Activated naive CD4-positive, alpha-beta T cell treated with anti-CD3 and anti-CD28 coated beads for 36 hours (primary cell): ENCODE measurements around the gene HBM. TPM values are rescaled to one million over a fixed set of nuclear protein-coding genes. Genes with fewer than 3 reads are reported as not detected.
"Not testable (repeated sequence)": the region's sequence is repeated elsewhere in the genome, so short reads cannot be mapped to it uniquely, and the experiment has no call there.

ENCODE experiments used
- CTCF ChIA-PET: fragments of 350-600 bp; sonication (Branson Sonifier 250); formaldehyde crosslinking; loops from one replicate; lab custom pipeline; 2021; ENCODE audit warnings: antibody characterized with exemption; lab: Charles Lee
- DNase-seq: peaks from one replicate; pipeline ENCODE4 v3.0.0-alpha.2; 2020
- H3K27ac Mint-ChIP-seq: one replicate; pipeline ENCODE4 v1.8.0; 2021; ENCODE audit warnings: mild to moderate bottlenecking, mixed read lengths
- H3K27me3 Mint-ChIP-seq: one replicate; pipeline ENCODE4 v1.8.0; 2021; ENCODE audit warnings: low read depth, mixed read lengths
- H3K36me3 Mint-ChIP-seq: one replicate; pipeline ENCODE4 v1.8.0; 2021; ENCODE audit warnings: low read depth, mixed read lengths
- H3K4me1 Mint-ChIP-seq: one replicate; pipeline ENCODE4 v1.8.0; 2021; ENCODE audit warnings: low read depth, mixed read lengths
- H3K4me3 Mint-ChIP-seq: one replicate; pipeline ENCODE4 v1.8.0; 2021; ENCODE audit warnings: mild to moderate bottlenecking, moderate library complexity, mixed read lengths
- H3K9me3 Mint-ChIP-seq: one replicate; pipeline ENCODE4 v1.8.0; 2021; ENCODE audit warnings: mixed read lengths
- intact Hi-C: fragments of 100-400 bp; cut with micrococcal nuclease; formaldehyde crosslinking; loops from one replicate; pipeline ENCODE4 v1.15.1; 2023
- total RNA-seq, 2 experiments: library from RNA; stranded (reverse); gene quantifications; one replicate each; pipeline ENCODE4 v1.2.3, GENCODE V29; 2021

Gene HBM
- total RNA-seq, 2 experiments from 2014 or later: not detected

GRCh38 chr16:175011-175949 lies 9.5 kb downstream of the HBM start:
- no peaks in the 10 kb centered on the region for H3K36me3 Mint-ChIP-seq
- DNase-seq: no peak
- intact Hi-C loops: no loop called here
- CTCF ChIA-PET: no interaction called here
- peaks cover 19% of the 10 kb centered on the region for H3K4me1 Mint-ChIP-seq
- no peak overlapping the region for H3K4me3 Mint-ChIP-seq
- H3K27me3 Mint-ChIP-seq: peaks cover 60% of the 10 kb centered on the region
- H3K27ac Mint-ChIP-seq: no peak overlapping the region
- no peaks in the 10 kb centered on the region for H3K9me3 Mint-ChIP-seq

- Mint-ChIP-seq H3K27me3 (peaks cover 55% of the 10 kb centered on the region), H3K4me1 (peaks cover 16% of the 10 kb centered on the region)
- H3K4me3 Mint-ChIP-seq, intact Hi-C loops, H3K36me3 Mint-ChIP-seq, H3K9me3 Mint-ChIP-seq, DNase-seq, CTCF ChIA-PET, H3K27ac Mint-ChIP-seq: not testable (repeated sequence)
These were observed 10.2 kb downstream of the HBM start for GRCh38 chr16:176006-176405.

DNA sequence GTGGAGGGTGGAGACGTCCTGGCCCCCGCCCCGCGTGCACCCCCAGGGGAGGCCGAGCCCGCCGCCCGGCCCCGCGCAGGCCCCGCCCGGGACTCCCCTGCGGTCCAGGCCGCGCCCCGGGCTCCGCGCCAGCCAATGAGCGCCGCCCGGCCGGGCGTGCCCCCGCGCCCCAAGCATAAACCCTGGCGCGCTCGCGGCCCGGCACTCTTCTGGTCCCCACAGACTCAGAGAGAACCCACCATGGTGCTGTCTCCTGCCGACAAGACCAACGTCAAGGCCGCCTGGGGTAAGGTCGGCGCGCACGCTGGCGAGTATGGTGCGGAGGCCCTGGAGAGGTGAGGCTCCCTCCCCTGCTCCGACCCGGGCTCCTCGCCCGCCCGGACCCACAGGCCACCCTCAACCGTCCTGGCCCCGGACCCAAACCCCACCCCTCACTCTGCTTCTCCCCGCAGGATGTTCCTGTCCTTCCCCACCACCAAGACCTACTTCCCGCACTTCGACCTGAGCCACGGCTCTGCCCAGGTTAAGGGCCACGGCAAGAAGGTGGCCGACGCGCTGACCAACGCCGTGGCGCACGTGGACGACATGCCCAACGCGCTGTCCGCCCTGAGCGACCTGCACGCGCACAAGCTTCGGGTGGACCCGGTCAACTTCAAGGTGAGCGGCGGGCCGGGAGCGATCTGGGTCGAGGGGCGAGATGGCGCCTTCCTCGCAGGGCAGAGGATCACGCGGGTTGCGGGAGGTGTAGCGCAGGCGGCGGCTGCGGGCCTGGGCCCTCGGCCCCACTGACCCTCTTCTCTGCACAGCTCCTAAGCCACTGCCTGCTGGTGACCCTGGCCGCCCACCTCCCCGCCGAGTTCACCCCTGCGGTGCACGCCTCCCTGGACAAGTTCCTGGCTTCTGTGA lies 11.0 kb downstream of the HBM start, which contains the start of gene HBA1:
Gene HBA1, plus strand, starts transcription at position 204 of the 906 bp plus-strand sequence. Its CDS starts 37 bp downstream, at position 241.
- CTCF ChIA-PET: not testable (repeated sequence)
- peaks cover 15% of the 10 kb centered on the region for H3K4me1 Mint-ChIP-seq

DNA sequence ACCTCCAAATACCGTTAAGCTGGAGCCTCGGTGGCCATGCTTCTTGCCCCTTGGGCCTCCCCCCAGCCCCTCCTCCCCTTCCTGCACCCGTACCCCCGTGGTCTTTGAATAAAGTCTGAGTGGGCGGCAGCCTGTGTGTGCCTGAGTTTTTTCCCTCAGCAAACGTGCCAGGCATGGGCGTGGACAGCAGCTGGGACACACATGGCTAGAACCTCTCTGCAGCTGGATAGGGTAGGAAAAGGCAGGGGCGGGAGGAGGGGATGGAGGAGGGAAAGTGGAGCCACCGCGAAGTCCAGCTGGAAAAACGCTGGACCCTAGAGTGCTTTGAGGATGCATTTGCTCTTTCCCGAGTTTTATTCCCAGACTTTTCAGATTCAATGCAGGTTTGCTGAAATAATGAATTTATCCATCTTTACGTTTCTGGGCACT lies 11.6 kb downstream of the HBM start:
- intact Hi-C loops: no loop called here
- Mint-ChIP-seq H3K4me3 (no peak overlapping the region), H3K27ac (no peak overlapping the region), H3K4me1 (peaks cover 14% of the 10 kb centered on the region), H3K27me3 (peaks cover 47% of the 10 kb centered on the region), H3K9me3 (no peaks in the 10 kb centered on the region), H3K36me3 (no peaks in the 10 kb centered on the region)
- DNase-seq: no peak
- CTCF ChIA-PET: no interaction called here

More for the DNA sequence above, 11.0 kb downstream of the HBM start, which contains the start of gene HBA1:
- H3K36me3 Mint-ChIP-seq, intact Hi-C loops, DNase-seq, H3K27ac Mint-ChIP-seq, H3K4me3 Mint-ChIP-seq, H3K9me3 Mint-ChIP-seq: not testable (repeated sequence)
- peaks cover 49% of the 10 kb centered on the region for H3K27me3 Mint-ChIP-seq

- no peak for DNase-seq
- Mint-ChIP-seq H3K4me3 (no peak overlapping the region), H3K9me3 (no peaks in the 10 kb centered on the region), H3K4me1 (peaks cover 14% of the 10 kb centered on the region), H3K27me3 (peaks cover 47% of the 10 kb centered on the region), H3K36me3 (no peaks in the 10 kb centered on the region), H3K27ac (no peak overlapping the region)
- intact Hi-C loops: no loop called here
- CTCF ChIA-PET: interaction anchor here (0.6 kb wide), 1 partner anchor 68 kb away, joined by 3 read pairs; no protein-coding TSS in a partner anchor
These were observed 12.3 kb downstream of the HBM start for GRCh38 chr16:177981-178667.

DNA sequence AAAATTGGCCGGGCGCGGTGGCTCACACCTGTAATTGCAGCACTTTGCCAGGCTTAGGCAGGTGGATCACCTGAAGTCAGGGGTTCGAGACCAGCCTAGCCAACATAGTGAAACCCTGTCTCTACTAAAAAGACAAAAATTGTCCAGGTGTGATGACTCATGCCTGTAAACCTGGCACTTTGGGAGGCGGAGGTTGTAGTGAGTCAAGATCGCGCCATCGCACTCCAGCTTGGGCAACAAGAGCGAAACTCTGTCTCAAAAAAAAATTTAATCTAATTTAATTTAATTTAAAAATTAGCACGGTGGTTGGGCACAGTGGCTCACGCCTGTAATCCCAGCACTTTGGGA lies 12.9 kb downstream of the HBM start:
- Mint-ChIP-seq H3K9me3 (no peaks in the 10 kb centered on the region), H3K4me1 (peaks cover 11% of the 10 kb centered on the region), H3K36me3 (no peaks in the 10 kb centered on the region), H3K4me3 (no peak overlapping the region), H3K27me3 (peaks cover 43% of the 10 kb centered on the region), H3K27ac (no peak overlapping the region)
- no peak for DNase-seq
- CTCF ChIA-PET: interaction anchor here (0.6 kb wide), 1 partner anchor 69 kb away, joined by 3 read pairs; no protein-coding TSS in a partner anchor
- intact Hi-C loops: no loop called here

DNA sequence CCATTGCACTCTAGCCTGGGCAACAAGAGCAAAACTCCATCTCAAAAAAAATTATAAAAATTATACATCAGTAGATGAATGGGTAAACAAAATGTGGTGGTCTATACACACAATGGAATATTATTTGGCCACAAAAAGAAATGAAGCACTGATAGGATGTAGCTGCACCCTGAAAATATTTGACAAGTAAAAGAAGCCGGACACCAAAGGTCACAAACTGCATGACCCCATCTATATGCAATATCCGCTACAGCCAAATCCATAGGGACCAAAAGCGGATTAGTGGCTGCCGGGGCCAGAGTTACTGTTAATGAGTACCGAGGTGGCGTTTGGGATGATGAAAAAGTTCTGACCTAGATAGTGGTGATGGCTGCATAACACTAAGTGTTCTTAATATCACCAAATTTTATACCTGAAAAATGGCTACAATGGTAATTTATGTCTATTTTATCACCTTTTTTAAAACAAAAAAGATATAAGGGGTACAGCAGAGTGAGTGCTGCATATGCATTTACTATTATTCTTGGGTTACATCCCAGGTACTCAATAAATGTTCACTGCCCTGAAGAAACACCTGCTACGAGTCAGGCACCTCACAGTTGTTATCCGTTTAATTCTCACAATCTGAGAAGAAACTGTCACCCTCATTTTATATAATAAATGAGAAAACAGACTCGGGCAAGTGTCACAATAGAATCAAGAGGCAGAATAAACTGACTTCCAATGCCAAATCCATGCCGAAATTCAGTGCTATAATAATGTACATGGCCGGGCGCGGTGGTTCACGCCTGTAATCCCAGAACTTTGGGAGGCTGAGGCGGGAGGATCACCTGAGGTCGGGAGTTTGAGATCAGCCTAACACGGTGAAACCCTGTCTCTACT lies 13.7 kb downstream of the HBM start:
- Mint-ChIP-seq H3K4me1 (peaks cover 9% of the 10 kb centered on the region), H3K27ac (no peak overlapping the region), H3K36me3 (no peaks in the 10 kb centered on the region), H3K27me3 (peaks cover 37% of the 10 kb centered on the region), H3K4me3 (no peak overlapping the region), H3K9me3 (no peaks in the 10 kb centered on the region)
- no peak for DNase-seq
- CTCF ChIA-PET: interaction anchor here (0.6 to 1.0 kb wide), 3 partner anchors 18 to 562 kb away, joined by 3 to 4 read pairs (median 3); no protein-coding TSS in a partner anchor
- intact Hi-C loops: no loop called here

DNA sequence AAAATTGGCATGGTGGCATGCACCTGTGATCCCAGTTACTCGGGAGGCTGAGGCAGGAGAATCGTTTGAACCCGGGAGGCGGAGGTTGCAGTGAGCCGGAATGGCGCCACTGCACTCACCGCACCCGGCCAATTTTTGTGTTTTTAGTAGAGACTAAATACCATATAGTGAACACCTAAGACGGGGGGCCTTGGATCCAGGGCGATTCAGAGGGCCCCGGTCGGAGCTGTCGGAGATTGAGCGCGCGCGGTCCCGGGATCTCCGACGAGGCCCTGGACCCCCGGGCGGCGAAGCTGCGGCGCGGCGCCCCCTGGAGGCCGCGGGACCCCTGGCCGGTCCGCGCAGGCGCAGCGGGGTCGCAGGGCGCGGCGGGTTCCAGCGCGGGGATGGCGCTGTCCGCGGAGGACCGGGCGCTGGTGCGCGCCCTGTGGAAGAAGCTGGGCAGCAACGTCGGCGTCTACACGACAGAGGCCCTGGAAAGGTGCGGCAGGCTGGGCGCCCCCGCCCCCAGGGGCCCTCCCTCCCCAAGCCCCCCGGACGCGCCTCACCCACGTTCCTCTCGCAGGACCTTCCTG lies 14.4 kb downstream of the HBM start, which contains the start of gene HBQ1:
Gene HBQ1, plus strand, starts transcription at position 359 of the 575 bp plus-strand sequence. Its CDS starts 28 bp downstream, at position 387.
- intact Hi-C loops: no loop called here
- Mint-ChIP-seq H3K27me3 (peaks cover 30% of the 10 kb centered on the region), H3K36me3 (peaks cover 2% of the 10 kb centered on the region), H3K9me3 (no peaks in the 10 kb centered on the region), H3K4me3 (peak within 1 kb of the TSS; percentile 49), H3K4me1 (peaks cover 5% of the 10 kb centered on the region), H3K27ac (no peak within 1 kb of the TSS)
- DNase-seq: no peak
- CTCF ChIA-PET: interaction anchor here (0.6 to 2.8 kb wide), 5 partner anchors 19 to 561 kb away, joined by 3 to 15 read pairs (median 4); no protein-coding TSS in a partner anchor

GRCh38 chr16:180681-181564 lies 15.1 kb downstream of the HBM start:
- H3K4me3 Mint-ChIP-seq: peak overlapping the region; percentile 49
- CTCF ChIA-PET: interaction anchor here (0.7 to 2.8 kb wide), 16 partner anchors 10 to 156 kb away, joined by 3 to 20 read pairs (median 3); no protein-coding TSS in a partner anchor
- intact Hi-C loops: loop anchor here (1.0 kb wide), 4 partner anchors 64 to 181 kb away; no protein-coding TSS in a partner anchor

GRCh38 chr16:181565-182021 lies 15.8 kb downstream of the HBM start:
- CTCF ChIA-PET: interaction anchor here (0.7 to 2.8 kb wide), 16 partner anchors 9 to 180 kb away, joined by 3 to 20 read pairs (median 4); no protein-coding TSS in a partner anchor
- Mint-ChIP-seq H3K36me3 (peaks cover 7% of the 10 kb centered on the region), H3K4me1 (no peaks in the 10 kb centered on the region), H3K27me3 (peaks cover 25% of the 10 kb centered on the region), H3K4me3 (no peak overlapping the region), H3K9me3 (no peaks in the 10 kb centered on the region), H3K27ac (no peak overlapping the region)
- no peak for DNase-seq
- intact Hi-C loops: loop anchor here (1.0 kb wide), 4 partner anchors 64 to 181 kb away; no protein-coding TSS in a partner anchor

More at GRCh38 chr16:180681-181564, 15.1 kb downstream of the HBM start:
- Mint-ChIP-seq H3K27me3 (peaks cover 25% of the 10 kb centered on the region), H3K36me3 (peaks cover 7% of the 10 kb centered on the region), H3K27ac (no peak overlapping the region), H3K9me3 (no peaks in the 10 kb centered on the region), H3K4me1 (no peaks in the 10 kb centered on the region)
- DNase-seq: peak; percentile 88
